HG03460 (cell line): Measurements from ENCODE around the gene MBD6.

ENCODE experiments used
- ATAC-seq: cut with Tn5 transposase; IDR thresholded peaks from one replicate; pipeline ENCODE4 v1.9.1; 2021; ENCODE audit not compliant: unreplicated experiment

Gene MBD6

DNA sequence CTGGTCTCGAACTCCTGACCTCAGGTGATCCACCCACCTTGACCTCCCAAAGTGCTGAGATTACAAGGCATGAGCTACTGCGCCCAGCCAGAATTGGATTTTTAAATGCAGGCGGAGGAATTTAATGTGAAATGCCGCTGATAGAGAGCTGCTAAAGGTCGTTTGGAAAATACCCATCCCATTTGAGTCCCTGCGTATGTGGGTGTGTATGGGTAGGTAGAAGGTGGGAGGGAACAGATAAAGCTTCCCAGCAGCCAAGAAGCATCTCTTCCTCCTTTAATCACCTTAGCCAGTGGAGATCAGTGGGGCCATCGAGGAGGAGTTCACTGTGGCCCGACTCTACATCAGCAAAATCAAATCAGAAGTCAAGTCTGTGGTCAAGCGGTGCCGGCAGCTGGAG, 52.2 kb downstream of the MBD6 start:
- no peak for ATAC-seq

DNA sequence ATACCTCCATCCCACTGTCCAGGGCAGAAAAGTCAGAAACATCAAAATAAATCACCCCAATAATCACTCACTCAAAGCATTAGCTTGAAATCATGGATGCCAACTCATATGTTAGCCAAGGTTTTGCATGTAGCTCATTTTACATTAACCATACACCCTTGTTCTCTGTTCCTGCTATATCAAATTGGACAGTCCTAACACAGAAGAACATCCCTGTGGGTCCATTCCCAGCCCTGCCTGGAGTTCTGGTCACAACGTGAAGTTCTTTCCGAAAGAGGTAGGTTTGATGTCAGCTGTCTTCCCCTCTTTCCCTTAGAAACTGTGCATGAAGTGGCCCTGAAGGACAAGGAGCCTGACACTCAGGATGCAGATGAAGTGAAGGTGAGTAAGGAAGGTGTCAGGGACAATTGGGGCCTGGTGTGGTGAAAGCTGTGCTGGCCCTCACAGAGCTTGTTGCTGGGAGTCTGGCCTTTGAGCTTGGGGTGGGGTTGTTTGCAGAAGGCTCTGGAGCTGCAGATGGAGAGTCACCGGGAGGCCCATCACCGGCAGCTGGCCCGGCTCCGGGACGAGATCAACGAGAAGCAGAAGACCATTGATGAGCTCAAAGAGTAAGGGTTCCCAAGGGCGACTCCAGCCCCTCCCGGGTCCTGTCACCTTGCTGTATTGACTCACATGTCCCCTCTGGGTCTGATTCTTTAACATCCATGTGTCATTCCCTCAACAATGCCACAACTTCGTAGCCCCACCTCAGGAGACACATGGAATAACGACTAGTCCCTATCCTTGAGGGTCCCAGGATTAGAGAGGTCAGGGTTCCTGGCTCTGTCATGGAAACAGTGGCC, 53.4 kb downstream of the MBD6 start:
- ATAC-seq, result no peak

DNA sequence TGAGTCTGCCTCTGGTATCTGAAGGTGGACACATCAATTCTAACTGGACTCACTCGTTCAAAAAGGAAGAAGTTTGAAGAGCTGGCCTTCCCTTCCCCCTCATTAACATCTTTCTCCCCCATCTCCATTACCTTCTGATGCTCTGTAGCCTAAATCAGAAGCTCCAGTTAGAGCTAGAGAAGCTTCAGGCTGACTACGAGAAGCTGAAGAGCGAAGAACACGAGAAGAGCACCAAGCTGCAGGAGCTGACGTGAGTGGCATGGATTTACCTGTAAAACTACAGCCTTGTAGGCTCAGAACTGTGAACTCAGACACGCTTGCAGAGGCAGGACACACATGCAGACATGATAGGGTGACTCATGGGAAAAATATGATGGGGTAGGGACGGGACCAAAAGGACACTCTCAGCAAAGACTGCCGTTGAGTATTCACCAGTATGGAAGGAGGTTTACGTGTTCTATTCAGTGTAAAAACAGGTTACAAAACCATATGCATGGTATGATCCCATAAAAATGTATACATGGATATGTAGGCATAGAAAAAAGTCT, 54.1 kb downstream of the MBD6 start:
- no peak for ATAC-seq

DNA sequence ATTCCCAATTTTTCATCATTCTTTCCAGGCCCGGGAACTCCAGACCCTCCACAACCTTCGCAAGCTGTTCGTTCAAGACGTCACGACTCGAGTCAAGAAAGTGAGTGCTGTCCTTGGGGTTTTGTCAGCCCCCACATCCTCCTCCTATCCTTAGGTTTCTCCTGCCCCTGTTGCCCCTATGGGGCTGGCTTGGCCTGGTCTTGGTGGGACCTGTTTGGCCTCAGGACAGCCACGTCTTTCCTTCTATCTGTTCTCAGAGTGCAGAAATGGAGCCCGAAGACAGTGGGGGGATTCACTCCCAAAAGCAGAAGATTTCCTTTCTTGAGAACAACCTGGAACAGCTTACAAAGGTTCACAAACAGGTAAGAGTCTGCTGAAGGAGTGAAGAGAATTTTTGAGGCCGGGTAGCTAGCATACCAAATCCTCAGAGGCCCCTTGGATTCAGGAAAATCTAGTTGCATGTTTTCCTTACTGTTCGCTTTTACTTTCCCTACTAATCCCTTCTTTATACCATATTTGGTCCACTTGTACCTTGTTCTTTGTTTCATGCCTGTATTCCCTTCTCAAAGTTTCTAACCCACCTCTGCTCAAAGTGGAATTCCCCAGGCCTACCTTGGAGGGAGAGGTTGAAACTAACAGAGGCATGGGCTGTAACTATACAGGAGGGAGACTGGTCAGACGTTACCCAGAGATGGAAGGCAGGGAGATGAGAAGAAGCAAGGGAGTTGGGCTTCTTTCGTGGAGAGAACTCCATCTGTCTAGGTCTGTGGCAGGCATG, 55.5 kb downstream of the MBD6 start:
- no peak for ATAC-seq

DNA sequence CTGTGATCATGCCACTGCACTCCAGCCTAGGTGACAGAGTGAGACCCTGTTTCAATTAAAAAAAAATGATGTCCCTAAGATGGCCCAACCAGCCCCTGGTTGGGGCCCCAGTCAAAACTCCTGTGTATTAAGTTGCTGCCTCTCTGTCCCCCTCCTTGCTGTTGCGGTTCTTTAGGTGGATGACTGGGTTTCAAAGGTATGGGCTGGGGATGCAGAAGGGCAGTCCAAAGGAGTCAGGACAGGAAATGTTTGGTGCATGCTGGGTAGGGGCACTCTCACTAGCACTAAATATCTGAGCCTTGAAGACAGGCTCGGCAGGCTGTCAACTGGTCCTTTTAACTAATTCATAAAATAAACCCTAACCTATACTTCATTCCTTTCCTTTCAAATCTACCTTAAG, 56.4 kb downstream of the MBD6 start:
- ATAC-seq, result no peak
